HepG2 (cell line): ENCODE measurements around the gene HOXA5. TPM values are rescaled to one million over a fixed set of nuclear protein-coding genes. Genes with fewer than 3 reads are reported as not detected.
A peak's percentile ranks its signal among the peaks of the same experiment; 100 is the strongest.

Source experiments
- BCL6 ChIP-seq: IDR thresholded peaks from 2 replicates; pipeline ENCODE4 v1.6.1; 2016; ENCODE audit warnings: missing genetic modification reagents, missing compliant biosample characterization
- HMGXB4 ChIP-seq, 2 experiments: sonication (generic) in 1 of 2; formaldehyde crosslinking in 1 of 2; IDR thresholded peaks; 2 replicates each; pipeline versions ENCODE4 v1.4.0 to v1.6.1; 2018 to 2020; ENCODE audit warnings: missing genetic modification reagents in 2 of 2, borderline replicate concordance in 1 of 2, low read depth in 1 of 2, mild to moderate bottlenecking in 1 of 2, missing biosample characterization in 1 of 2
- KDM5B ChIP-seq: sonication (generic); formaldehyde crosslinking; IDR thresholded peaks from 2 replicates; pipeline ENCODE4 v1.4.0; 2020; ENCODE audit warnings: missing genetic modification reagents, mild to moderate bottlenecking, borderline replicate concordance
- MEIS2 ChIP-seq: sonication (generic); formaldehyde crosslinking; IDR thresholded peaks from 2 replicates; pipeline ENCODE4 v1.9.0; 2021; ENCODE audit warnings: mild to moderate bottlenecking, missing genetic modification reagents
- MTF2 ChIP-seq: sonication (generic); formaldehyde crosslinking; IDR thresholded peaks from 2 replicates; pipeline ENCODE4 v1.5.0; 2020; ENCODE audit warnings: missing genetic modification reagents, borderline replicate concordance
- NFKB2 ChIP-seq: sonication (generic); formaldehyde crosslinking; IDR thresholded peaks from 2 replicates; pipeline ENCODE4 v1.4.0; 2020; ENCODE audit warnings: missing genetic modification reagents, borderline replicate concordance
- PATZ1 ChIP-seq: sonication (generic); formaldehyde crosslinking; IDR thresholded peaks from 2 replicates; pipeline ENCODE4 v1.4.0; 2020; ENCODE audit warnings: missing genetic modification reagents
- PAXIP1 ChIP-seq: sonication (generic); formaldehyde crosslinking; conservative IDR thresholded peaks from 2 replicates; pipeline ENCODE4 v1.4.0; 2020; ENCODE audit warnings: mild to moderate bottlenecking, missing genetic modification reagents, moderate library complexity
- TARDBP ChIP-seq: sonication (generic); formaldehyde crosslinking; IDR thresholded peaks from 2 replicates; pipeline ENCODE4 v1.8.0; 2022; ENCODE audit warnings: mild to moderate bottlenecking, missing genetic modification reagents
- USF2 ChIP-seq, 2 experiments: sonication (generic) in 1 of 2; formaldehyde crosslinking in 1 of 2; IDR thresholded peaks; 2 replicates each; pipeline versions ENCODE4 v1.5.1 to v1.6.1; 2011 to 2020; ENCODE audit warnings: borderline replicate concordance in 1 of 2, low read depth in 1 of 2, low read length in 1 of 2, mild to moderate bottlenecking in 1 of 2, missing genetic modification reagents in 1 of 2, moderate library complexity in 1 of 2
- ZNF564 ChIP-seq: sonication (generic); formaldehyde crosslinking; IDR thresholded peaks from 2 replicates; pipeline ENCODE4 v1.8.1; 2023; ENCODE audit warnings: mild to moderate bottlenecking, missing genetic modification reagents
- ZNF605 ChIP-seq: sonication (generic); formaldehyde crosslinking; IDR thresholded peaks from 2 replicates; pipeline ENCODE4 v1.8.0; 2022; ENCODE audit warnings: mild to moderate bottlenecking, missing genetic modification reagents
- polyA plus RNA-seq, 8 experiments: library from polyadenylated mRNA; depleted of rRNA in 3 of 8; stranded (reverse) in 7 of 8; unstranded in 1 of 8; fragments of >200 nt; fragmentation: Illumina TruSeq in 4 of 8; extraction: Trizol in 4 of 8; gene quantifications; 2 replicates each; pipeline versions ENCODE4 v1.2.1 to v1.2.3, GENCODE V29; 2011 to 2016; ENCODE audit warnings: low read depth in 4 of 8, missing spikeins in 1 of 8, mixed read lengths in 1 of 8; ENCODE audit not compliant: insufficient read depth in 1 of 8
- total RNA-seq, 5 experiments: library from RNA; depleted of rRNA; stranded (reverse); fragments of >200 nt; fragmentation: Illumina TruSeq; extraction: Trizol; gene quantifications; 2 replicates each; pipeline ENCODE4 v1.2.3, GENCODE V29; 2016; ENCODE audit warnings: low read depth in 1 of 5
- TF ChIP-seq, protein P1 (sequence below): sonication (generic); formaldehyde crosslinking; IDR thresholded peaks from 2 replicates; pipeline ENCODE4 v1.4.0; 2020; ENCODE audit warnings: missing genetic modification reagents

Gene HOXA5
- total and polyA plus RNA-seq, 2 of the 13 experiments (the other 11 are each of a cell fraction or from before 2014, with no cell fraction given), result 3.2 to 3.6 TPM

DNA sequence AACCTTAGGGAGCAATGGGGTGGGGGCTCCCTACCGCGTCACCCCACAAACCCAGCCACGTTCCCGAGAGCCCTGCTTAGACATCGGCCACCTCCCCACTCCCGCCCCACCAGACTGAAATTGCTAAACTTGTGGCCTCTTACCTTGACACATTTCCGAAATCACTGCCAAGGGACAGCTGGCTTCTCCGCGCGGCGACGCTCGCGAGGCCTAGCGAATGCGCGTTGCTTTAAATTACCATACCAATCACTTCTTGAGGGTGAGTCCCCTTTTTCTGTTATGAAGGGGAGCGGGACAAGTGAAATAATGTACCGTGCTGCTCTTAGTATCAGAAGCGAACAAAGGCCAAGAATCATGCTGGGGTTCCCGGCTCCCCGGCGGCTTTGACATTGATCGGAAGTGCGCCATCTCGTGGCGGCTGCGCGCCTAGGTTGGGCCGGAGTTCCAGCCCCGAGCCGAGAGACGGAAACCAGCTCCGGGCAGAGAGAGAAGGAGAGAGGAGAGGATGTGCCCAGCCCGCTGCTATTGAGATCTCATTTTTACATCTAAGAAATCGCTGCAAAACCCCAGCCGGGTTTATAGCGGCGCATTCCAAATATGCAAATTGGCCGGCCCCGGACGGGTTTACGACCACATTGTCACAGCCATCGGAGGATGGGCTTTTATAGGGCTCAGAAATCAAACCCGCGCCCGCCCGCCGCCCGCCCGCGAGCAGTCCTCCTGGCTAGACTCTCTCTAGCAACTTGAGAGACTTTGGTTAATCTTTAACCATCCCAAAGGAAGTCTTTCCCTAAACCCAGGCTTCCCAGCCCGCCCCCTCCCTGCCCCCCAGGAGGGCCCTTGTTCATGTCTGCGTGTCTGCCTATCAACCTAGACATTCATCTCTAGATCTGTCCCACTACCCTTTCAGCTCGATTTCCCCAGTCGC lies 36.3 kb upstream of the HOXA5 start (continued):
- peak; percentile 26; the same call in 1 of the 2 replicates for TF ChIP-seq PATZ1 (CRISPR knock-in tag)
- TF ChIP-seq MEIS2 (CRISPR knock-in tag), result peak; percentile 49; the same call in 1 of the 2 replicates
- peak; percentile 87; the same call in 1 of the 2 replicates for TF ChIP-seq MTF2 (CRISPR knock-in tag)
- TF ChIP-seq USF2 (IDR thresholded peaks at IDR 0.05; ENCODE audit: low read depth, low read length), result no peak
- no peak for TF ChIP-seq USF2 (CRISPR knock-in tag; IDR thresholded peaks at IDR 0.05; ENCODE audit: borderline replicate concordance)
- TF ChIP-seq HMGXB4 (CRISPR knock-in tag; IDR thresholded peaks at IDR 0.05; ENCODE audit: borderline replicate concordance in 1 of 2, low read depth in 1 of 2), result peak; percentile 58 to 75; a peak in 2 of 4 replicates
- TF ChIP-seq KDM5B (CRISPR knock-in tag), result peak; percentile 50; the same call in 1 of the 2 replicates
- TF ChIP-seq, protein P1, sequence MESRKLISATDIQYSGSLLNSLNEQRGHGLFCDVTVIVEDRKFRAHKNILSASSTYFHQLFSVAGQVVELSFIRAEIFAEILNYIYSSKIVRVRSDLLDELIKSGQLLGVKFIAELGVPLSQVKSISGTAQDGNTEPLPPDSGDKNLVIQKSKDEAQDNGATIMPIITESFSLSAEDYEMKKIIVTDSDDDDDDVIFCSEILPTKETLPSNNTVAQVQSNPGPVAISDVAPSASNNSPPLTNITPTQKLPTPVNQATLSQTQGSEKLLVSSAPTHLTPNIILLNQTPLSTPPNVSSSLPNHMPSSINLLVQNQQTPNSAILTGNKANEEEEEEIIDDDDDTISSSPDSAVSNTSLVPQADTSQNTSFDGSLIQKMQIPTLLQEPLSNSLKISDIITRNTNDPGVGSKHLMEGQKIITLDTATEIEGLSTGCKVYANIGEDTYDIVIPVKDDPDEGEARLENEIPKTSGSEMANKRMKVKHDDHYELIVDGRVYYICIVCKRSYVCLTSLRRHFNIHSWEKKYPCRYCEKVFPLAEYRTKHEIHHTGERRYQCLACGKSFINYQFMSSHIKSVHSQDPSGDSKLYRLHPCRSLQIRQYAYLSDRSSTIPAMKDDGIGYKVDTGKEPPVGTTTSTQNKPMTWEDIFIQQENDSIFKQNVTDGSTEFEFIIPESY (CRISPR knock-in tag), result peak; percentile 61; the same call in 1 of the 2 replicates
- TF ChIP-seq NFKB2 (CRISPR knock-in tag), result peak; percentile 46; the same call in 1 of the 2 replicates
- TF ChIP-seq ZNF605 (CRISPR knock-in tag), result 0 out of 2 replicates have a peak, but pooled peaks have one; percentile 15
- TF ChIP-seq PAXIP1 (CRISPR knock-in tag), result no peak
- TF ChIP-seq ZNF564, result no peak
- TF ChIP-seq TARDBP (CRISPR knock-in tag), result no peak
- TF ChIP-seq BCL6 (CRISPR knock-in tag), result peak; percentile 32; the same call in 1 of the 2 replicates
